Measurements from ENCODE around the gene DNAH7.

DNAH7 gene

DNA sequence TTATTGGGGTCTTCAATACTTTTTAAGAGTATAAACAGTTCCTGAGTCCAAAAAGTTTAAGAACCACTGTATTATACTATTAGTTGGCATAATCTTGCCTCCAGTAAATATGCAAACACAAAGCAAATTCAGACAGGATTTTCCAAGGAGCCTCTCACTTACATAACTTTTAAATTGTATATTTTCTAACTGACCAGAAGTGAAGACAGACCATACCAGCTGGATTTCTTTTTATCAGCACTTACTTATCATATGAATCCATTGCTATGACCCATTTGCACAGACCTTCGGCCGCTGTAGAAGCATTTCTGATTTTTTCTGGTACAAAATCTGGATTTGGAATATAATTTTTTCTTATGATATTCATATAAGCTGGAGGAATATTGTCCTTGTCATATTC lies 211.5 kb downstream of the DNAH7 start:
- DNase-seq: no peak

DNA sequence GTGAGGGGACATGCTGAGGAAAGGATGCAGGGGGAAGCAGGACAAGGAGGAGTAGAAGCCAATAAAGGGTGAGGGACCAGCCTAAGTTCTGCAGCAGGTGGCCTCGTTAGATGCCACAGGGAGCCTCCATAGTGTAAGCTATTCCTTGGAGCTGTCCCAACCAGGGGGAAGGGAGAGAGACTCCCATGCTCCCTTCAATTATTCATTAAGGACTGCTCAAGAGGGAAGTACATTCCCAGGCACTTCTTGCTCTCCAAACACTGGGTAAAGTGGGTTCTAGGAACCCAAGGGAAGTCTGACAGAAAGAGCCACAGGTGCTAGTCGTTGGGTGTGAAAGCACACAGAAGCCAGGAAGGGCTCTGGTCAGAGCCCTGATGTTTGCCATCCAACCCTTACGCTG lies 217.9 kb downstream of the DNAH7 start:
- no peak for DNase-seq

DNA sequence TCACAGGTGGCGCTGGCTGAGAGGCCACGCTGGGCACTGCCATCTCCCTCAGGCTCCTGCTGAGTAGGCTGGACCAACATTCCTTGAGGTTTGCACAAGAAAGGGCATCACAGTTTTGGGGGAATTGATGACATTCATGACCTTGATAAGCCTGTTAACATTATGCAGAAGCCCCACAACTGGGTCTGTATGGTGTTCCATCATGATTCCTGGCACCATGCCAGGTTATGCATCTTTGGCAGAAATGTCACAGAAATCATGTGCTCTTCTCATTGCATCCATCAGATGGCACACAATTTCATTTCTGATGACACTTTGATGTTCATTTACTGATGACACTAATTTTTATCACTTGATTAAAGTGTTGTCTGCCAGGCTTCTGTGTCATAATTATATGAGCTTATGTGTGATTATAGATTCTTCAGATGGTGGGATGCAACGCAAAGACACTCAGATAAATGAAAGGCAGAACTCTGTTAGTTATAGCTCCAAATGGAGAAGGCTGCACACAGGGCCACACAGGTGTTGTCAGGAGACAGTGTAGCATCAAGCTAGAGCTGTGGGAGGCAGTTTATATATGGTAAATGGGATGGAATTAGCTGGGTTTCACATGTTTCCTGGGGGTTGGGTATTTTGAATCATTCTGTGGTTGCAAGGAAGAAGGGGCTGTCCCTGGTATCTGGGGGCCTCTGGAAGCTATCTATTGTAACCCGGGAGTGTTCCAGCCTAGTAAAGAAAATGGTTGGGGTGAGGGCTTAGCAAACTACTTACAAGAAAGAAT lies 220.3 kb downstream of the DNAH7 start:
- no peak for DNase-seq

DNA sequence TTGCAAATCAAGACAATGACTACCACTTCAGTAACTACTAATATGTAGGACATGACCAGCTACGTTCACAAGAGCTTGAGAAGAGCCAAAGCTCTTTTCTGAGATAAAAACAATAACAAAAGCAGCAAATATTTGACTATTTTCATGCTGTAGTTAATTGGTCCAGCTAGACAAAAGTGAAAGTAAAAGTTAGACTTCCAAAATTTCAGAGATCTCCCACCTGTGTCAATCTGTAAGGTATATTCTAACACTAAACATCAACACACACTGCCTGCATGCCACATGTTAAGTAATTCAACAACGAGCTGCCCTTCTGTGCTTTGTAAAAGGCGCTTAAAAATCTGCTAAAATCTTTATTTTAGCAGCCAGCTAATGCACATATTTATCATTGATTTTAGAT lies 225.7 kb downstream of the DNAH7 start:
- DNase-seq: no peak

DNA sequence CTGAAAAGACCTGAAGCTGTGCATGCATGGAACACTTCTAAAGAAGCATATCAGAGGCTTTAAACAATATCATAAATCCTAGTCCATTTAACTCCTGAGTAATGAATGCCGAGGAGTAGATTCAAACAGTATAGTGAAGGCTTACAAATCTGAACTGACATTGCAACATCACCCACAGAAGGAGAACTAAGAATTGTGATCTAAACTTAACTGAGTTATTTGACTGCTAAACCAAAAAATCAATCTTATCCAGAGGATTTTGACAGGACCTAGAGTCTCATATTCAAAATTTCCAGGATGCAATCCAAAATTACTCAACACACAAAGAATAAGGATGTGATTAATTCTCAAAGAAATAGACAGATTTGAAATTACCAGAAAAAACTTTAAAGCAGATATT lies 230.6 kb downstream of the DNAH7 start:
- no peak for DNase-seq

DNA sequence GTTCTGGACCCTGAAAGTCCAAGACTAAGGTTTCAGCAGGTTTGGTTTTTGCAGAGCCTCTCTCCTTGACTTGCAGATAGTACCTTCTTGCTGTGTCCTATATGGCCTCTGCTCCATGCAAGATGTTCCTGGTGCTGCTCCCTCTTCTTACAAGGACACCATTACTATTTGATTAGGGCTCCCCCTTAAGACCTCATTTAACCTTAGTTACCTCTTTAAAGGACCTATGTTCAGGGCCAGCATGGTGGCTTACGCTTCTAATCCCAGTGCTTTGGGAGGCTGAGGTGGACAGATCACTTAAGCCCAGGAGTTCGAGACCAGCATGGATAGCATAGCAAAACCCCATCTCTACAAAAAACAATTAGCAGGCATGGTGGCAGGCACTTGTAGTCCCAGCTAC lies 232.6 kb downstream of the DNAH7 start:
- DNase-seq: no peak

DNA sequence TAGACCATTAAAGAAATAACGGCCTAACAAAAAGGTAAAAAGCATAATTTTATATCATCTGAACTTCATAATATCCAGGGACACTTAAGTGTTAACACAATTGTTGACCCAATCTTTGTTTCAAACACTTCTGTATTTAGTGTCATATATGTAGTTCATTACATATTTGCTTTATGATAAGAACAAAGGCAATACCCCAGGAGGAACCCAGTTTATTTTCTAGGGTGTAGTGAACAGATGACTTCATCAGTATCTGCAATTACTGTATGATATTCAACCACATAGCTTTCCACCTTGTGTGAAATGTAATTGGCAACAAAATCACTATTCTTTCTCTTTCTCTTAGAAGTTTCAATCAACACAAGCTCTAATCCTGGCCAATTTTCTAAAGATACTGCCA lies 233.8 kb downstream of the DNAH7 start:
- no peak for DNase-seq

DNA sequence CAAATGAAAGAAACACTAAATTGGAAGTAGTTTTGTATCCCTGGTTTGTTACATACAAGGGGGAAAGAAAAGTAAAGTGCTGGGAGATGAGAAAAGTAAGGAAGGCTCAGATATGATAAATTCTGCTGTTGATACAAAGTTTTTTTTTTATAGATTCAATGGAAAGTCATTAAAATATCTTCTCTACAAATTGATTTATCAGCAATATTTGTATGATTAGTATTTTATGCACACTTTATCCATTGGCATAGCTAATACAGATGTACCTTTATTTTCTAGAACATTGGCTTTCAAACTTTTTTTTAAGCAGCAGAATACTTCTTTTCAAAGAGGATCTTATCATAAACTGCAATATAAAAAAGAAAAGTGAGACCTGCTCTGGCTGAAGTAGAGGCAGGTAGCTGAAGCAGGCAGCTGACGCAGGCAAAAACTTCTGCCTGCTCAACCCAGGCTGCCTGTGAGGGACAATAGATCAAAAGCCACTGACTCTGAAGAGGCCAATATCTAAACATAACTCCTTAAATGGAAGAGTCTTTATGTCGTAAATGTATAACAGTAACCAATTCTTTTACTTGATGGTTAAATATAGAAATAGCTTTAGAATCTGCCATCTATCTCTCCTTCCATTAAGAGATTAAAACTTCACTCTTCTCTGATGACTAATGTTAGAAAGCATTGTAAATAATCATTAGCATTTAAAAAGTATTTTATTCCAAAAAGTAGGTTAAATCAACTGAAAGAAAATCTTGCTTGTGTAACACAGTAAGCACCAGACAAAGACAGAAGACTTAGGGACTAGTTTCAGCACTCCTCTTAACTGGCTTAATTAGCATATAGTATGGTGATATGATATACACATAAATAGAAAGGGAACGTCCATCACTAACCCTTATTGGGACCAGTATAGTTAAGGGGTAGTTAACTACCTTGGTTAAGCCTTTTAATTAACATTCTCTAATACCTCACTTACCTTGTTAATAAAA lies 237.4 kb downstream of the DNAH7 start:
- no peak for DNase-seq

DNA sequence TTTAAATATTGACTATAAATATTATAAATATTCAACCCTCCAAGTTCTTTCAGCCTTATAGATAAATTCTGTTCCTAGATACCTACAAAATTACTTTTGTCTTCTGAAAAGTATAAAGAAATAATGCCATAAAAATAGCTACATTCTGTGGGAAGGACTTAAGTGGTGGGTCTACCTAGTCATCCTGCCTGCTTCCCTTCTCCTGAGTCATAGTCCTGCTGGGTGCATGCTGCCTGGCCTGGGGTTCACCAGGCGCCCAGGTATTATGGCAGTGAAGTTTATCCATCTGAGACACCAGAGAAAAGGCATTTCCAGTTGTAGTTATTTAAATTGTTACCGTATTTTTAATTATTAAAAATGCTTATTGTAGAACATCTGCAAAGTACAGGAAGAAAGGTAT lies 244.2 kb downstream of the DNAH7 start:
- no peak for DNase-seq

DNA sequence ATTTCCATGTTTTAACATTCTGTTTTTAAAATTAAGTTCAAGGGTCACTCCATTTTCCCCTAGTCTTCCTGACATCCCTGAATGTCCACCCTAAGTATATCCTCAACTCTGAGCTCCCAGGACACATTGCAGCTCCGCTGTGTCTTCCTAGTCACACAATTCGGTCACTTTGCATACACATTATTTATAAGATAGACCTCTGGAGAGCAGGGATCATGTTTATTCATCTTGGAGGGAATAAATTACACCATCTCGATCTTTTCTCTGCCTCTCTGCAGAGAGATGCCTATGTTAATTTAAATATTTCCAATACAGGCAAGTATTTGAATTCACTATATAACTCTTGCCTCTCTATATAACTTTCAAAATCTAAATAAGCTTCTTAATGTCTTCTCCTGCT lies 245.4 kb downstream of the DNAH7 start:
- no peak for DNase-seq

DNA sequence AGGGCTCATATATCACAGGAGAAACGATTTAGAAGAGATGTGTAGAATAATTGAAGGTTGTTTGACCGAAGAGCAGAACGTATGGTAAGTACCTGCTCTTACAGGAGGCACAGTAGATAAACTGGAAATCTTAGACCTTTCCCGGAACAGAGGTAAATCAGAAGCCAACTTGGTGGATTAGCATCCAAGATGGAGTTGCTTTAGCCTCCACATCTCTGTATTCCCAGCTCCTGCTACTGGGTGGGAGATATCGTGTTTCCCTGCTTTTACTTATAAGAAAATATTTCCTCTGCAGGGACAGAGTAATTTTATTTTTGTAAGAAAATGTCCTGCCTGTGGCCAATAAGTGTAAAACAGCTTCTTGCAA lies 247.1 kb downstream of the DNAH7 start:
- no peak for DNase-seq

DNA sequence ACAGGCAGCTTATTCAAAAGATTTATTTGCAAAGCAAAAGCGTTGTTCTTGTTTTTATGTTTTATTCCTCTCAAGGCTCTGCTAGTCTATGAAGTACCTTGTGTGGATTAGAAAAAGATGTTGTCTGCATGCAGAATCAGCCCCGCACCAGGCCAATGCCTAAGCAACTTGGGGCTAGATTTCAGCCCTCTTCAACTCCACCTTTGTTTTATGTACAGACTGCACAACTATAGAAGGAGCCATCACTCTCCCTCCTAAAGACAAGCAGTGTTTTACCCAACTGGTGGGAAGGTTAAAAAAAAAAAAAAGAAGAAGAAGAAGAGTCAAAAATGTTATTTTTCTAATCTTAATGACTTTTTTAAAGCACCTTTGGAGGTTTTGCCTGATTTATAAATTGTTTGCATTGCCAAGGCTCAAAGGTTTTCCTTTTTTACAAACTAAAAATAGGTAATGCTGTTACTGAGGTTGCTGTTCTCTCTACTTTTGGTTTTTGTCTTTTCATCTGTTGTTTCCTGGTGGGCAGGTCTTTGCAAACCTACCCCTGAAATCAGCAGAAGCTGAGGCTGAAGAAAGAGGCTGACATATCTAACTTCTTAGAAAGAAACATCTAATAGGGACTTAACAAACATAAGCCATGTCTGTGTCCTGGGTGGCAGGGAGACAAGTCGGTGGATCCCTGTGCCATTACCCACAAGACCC lies 247.6 kb downstream of the DNAH7 start:
- DNase-seq: no peak

DNA sequence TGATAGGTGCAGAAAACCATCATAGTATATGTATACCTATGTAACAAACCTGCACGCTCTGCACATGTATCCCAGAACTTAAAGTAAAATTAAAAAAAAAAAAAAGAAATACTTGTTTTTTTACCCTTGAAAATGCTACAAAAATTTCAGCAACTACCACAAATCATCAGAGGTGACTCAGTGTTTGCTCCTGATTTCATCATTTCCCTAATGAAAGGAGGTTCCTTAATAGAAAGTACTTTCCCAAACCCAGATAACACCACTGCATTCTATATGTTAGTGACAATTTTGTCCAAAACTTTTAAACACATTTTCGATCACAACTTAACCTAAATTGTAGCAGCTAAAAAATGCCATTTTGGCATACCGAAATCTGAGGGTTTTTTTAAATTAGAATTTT lies 248.3 kb downstream of the DNAH7 start:
- DNase-seq: no peak

DNA sequence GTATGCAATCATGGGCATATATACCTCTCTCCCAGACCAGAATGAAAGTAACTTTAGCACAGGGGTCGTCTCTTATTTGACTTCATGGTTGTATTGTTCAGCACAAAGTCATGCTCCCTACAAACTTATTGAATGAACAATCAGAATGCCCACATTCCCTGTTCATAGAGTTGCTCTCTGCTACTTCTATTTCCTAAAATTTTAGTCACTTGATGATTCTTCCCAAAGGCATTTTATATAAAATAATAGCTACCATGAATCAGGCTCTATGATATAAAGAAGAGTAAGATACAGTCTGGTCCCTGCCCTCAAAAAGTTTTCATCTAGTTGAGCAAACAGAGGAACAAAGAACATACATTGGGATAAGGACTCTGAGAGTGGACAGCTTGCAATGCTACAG lies 249.4 kb downstream of the DNAH7 start:
- no peak for DNase-seq

DNA sequence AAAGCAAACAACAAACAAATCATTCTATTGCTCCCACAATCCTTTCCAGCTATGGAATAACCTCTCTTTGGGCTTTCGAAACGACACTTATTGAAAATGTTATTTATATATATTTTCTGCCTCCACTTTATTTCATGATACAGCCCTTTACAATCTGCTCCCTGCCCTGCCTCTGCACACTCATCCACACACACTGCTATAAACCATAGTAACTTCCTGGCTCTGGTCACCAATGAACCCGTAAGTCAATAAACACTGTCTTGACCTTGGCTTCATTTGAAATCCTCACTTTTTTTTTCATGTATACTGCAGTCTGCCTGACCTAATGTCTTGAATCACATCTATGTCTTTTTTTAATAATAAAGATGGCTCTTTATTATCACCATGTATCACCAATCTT lies 250.1 kb downstream of the DNAH7 start:
- no peak for DNase-seq

DNA sequence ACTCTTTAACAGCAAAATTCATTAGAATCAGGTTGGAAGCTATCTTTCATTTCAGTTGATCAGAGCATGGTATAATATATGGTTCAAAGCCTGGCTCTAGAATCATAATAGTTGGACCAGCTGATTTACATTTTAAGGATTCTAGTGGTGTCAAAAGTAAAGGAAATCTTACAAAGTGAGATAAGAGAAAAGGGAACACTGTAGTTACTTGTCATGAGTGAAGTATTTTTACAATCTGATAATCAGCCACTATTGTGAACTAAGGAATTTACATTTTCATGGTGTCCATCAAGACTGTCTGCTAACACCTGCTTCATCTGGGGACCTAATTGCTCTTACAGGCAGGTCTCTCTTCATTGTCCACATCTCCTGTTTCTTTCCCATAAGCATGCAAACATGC lies 250.5 kb downstream of the DNAH7 start:
- no peak for DNase-seq

DNA sequence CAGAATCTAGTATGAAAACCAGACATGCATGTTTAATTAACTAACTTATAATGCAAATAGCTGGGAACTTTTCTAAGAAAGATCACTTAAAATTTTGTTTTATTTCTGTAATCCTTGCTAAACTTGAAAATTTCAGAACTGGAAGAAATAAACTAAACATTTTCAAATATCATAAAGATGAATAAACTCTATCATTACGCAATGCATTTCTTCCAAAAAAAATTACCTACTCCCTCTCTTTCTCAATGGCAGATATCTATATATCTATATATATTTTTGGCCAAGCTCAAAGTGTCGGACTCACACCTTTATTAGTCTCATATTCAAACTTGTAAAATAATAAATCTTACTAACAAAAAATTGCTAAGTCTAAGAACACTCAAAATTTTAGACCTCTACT lies 253.6 kb downstream of the DNAH7 start:
- no peak for DNase-seq

DNA sequence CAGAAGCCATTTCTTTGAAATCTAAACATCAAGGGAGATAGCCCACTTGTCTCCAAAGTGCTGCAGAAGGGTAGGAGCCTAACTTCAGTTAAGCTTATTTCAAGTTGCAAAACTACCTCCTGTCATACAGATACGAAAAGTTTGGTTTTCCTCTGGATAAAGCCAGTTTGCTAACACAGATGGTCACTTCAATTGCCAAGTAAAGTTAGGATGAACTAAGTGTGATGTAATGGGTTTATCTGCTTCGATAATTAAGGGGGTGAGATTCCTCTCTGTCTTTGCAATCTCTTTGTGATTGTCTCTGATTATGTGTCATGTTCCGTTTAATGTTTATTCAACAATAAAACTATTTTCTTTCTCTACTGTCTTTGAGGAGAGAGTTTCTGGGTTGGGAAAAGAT lies 255.2 kb downstream of the DNAH7 start:
- no peak for DNase-seq

DNA sequence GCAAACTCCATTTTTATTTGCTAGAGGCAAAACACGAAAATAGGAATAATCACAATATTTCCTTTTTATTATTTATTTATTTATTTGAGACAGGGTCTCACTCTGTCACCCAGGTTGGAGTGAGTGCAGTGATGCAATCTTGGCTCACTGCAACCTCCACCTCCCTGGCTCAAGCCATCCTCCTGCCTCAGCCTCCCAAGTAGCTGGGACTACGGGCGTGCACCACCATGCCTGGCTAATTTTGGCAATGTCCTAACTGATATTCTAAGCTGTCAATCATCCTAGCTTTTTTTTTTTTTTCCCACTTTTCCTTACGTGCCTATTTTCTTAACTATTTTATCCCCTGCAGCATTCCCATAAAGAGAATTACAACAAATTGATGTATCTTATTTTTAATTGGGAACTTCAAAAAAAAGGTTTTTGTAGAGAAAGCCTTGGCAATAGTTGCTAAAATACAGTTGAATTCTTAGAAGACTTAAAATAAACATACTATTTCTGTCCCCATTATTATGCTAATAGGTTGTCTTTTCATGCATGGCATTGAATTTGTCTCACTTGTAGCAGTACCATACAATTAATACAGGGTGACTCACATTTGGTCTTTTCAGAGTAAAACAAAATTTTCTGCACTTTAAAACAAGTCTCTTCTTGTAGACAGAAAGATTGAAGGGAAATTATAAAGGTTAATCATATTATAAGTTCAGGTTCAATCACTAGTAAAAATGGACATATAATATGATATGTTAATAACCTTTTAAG lies 258.1 kb downstream of the DNAH7 start:
- DNase-seq: no peak

DNA sequence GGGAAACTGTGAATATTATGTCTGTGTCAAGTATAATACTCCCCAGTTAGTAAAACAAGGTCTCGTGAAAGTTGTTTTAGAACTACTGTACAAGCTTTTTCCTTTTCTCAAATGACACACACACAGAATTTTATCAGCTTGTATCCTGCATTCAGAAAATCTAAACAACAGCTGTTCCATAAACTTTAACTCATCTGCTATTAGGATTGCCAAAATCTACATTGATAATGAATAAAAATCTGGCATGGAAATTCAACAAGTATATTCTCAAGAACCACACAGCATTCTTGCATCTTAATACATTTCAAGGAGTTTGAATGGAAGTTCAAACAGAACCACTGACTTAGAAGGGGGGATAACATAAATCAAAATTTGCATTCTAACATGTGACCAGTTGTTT lies 260.4 kb downstream of the DNAH7 start:
- no peak for DNase-seq

DNA sequence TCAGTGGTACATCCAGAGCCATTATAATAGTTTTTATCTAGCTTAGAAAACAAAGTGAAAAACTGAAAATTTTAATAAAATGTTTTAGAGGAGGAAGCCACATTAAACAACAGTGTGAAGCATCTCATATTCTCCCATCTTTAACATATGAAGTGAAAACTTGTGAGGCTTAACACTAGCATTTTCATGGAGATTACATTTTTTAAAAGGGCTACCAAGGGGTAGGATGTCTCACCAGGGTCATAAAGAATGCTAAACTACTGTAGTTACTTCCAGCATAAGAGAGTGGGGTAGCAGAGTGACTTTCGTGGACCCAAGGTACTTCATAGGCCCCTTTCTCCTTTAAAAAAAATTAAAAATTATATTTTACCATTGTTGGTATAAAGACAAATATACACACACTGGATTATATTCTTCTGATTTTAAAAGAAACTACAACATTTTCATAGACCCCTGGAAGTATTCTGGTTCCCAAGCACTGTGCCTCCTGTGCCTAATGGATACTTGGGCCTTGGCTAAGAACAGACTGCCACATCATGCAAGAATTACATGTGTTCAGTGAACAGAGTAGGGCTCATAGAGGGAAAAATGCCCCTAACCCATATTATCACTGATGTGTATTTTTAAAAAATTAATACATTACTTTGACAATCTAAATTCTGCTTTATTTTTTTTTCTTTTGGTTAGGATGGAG lies 263.2 kb downstream of the DNAH7 start:
- no peak for DNase-seq

DNA sequence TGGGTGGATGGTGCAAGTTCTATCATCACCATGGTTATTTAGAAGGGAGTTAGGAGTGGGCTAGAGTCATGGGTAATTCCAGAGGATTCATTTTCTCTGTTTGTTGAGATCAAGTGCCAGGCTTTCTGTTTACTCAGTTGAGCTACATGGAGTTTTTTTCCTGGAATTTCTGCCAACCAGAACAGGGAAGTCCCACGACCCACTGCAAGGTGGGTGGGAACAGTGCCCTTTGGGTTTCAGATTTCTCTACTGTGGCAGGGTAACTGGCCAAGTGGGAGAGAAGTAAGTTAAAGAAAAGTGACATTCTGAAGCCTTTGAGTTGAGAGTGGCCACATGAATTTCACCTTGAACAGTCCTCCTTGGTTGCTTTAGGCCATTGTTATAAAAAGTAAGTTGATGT lies 272.8 kb downstream of the DNAH7 start:
- DNase-seq: no peak

Data from islet precursor cell (in vitro differentiated cells).